PFSK-1 (cell line): ENCODE data around the gene MITF.

Experiments
- POLR2AphosphoS5 ChIP-seq: IDR thresholded peaks from 2 replicates; pipeline ENCODE4 v1.6.1; 2012; ENCODE audit warnings: low read depth, mild to moderate bottlenecking, control low read depth, low read length, moderate library complexity
- TAF1 ChIP-seq: IDR thresholded peaks from 2 replicates; pipeline ENCODE4 v1.6.1; 2012; ENCODE audit warnings: low read length, control low read depth, borderline replicate concordance; ENCODE audit not compliant: insufficient read depth
- TF ChIP-seq, protein P1 (sequence below), 2 experiments: IDR thresholded peaks; 2 replicates each; pipeline versions ENCODE4 v1.6.1 to v1.8.0; 2011 to 2012; ENCODE audit warnings: low read depth in 2 of 2, low read length in 2 of 2, control low read depth in 1 of 2, inconsistent platforms in 1 of 2, mild to moderate bottlenecking in 1 of 2, moderate library complexity in 1 of 2; ENCODE audit not compliant: insufficient read depth in 1 of 2

GRCh38 chr3:69963643-69964042 is 224.4 kb downstream of the MITF start:
- no peak for TF ChIP-seq POLR2AphosphoS5
- no peak for TF ChIP-seq TAF1
- TF ChIP-seq, protein P1, sequence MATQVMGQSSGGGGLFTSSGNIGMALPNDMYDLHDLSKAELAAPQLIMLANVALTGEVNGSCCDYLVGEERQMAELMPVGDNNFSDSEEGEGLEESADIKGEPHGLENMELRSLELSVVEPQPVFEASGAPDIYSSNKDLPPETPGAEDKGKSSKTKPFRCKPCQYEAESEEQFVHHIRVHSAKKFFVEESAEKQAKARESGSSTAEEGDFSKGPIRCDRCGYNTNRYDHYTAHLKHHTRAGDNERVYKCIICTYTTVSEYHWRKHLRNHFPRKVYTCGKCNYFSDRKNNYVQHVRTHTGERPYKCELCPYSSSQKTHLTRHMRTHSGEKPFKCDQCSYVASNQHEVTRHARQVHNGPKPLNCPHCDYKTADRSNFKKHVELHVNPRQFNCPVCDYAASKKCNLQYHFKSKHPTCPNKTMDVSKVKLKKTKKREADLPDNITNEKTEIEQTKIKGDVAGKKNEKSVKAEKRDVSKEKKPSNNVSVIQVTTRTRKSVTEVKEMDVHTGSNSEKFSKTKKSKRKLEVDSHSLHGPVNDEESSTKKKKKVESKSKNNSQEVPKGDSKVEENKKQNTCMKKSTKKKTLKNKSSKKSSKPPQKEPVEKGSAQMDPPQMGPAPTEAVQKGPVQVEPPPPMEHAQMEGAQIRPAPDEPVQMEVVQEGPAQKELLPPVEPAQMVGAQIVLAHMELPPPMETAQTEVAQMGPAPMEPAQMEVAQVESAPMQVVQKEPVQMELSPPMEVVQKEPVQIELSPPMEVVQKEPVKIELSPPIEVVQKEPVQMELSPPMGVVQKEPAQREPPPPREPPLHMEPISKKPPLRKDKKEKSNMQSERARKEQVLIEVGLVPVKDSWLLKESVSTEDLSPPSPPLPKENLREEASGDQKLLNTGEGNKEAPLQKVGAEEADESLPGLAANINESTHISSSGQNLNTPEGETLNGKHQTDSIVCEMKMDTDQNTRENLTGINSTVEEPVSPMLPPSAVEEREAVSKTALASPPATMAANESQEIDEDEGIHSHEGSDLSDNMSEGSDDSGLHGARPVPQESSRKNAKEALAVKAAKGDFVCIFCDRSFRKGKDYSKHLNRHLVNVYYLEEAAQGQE (IDR thresholded peaks at IDR 0.05; ENCODE audit: insufficient read depth in 1 of 2, low read depth in 2 of 2, low read length in 2 of 2), result no peak
